GM12873 (cell line): Measurements from ENCODE around the gene TPR.
A peak's percentile ranks its signal among the peaks of the same experiment; 100 is the strongest.

Source experiments
- TF ChIP-seq, protein P1 (sequence below): IDR thresholded peaks from 2 replicates; pipeline ENCODE4 v1.5.1; 2012; ENCODE audit warnings: low read depth, mild to moderate bottlenecking, moderate library complexity, low read length, control low read depth; ENCODE audit not compliant: insufficient read depth; ENCODE audit errors: missing control alignments

Gene TPR

GRCh38 chr1:186375152-186375928 lies at the start of gene TPR, which contains the start of gene ODR4:
Gene TPR, minus strand, starts transcription at chr1:186375253. Its CDS starts 225 bp downstream, at chr1:186375028.
Gene ODR4, plus strand, starts transcription at chr1:186375838. Its CDS starts 3,948 bp downstream, at chr1:186379786.
- TF ChIP-seq, protein P1, sequence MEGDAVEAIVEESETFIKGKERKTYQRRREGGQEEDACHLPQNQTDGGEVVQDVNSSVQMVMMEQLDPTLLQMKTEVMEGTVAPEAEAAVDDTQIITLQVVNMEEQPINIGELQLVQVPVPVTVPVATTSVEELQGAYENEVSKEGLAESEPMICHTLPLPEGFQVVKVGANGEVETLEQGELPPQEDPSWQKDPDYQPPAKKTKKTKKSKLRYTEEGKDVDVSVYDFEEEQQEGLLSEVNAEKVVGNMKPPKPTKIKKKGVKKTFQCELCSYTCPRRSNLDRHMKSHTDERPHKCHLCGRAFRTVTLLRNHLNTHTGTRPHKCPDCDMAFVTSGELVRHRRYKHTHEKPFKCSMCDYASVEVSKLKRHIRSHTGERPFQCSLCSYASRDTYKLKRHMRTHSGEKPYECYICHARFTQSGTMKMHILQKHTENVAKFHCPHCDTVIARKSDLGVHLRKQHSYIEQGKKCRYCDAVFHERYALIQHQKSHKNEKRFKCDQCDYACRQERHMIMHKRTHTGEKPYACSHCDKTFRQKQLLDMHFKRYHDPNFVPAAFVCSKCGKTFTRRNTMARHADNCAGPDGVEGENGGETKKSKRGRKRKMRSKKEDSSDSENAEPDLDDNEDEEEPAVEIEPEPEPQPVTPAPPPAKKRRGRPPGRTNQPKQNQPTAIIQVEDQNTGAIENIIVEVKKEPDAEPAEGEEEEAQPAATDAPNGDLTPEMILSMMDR: peak; percentile 88

- TF ChIP-seq, protein P1: no peak
These were observed 49.5 kb upstream of the TPR start for GRCh38 chr1:186424539-186424938.

DNA sequence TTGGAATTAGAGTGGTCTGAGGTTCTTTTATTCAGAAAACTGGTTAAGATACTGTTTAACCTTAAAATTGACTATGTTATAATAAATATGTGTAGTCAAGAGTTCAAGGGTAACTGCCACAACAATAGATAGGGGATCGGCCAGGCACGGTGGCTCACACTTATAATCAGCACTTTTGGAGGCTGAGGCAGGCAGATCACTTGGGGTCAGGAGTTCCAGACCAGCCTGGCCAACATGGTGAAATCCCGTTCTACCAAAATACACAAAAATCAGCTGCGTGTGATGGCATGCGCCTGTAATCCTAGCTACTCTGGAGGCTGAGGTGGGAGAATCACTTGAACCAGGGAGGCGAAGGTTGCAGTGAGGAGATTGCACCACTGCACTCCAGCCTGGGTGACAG lies 46.4 kb upstream of the TPR start:
- TF ChIP-seq, protein P1: no peak

GRCh38 chr1:186420923-186421322 lies 45.9 kb upstream of the TPR start:
- TF ChIP-seq, protein P1: no peak

- TF ChIP-seq, protein P1: no peak
These were observed 45.3 kb upstream of the TPR start for GRCh38 chr1:186420311-186420710.

DNA sequence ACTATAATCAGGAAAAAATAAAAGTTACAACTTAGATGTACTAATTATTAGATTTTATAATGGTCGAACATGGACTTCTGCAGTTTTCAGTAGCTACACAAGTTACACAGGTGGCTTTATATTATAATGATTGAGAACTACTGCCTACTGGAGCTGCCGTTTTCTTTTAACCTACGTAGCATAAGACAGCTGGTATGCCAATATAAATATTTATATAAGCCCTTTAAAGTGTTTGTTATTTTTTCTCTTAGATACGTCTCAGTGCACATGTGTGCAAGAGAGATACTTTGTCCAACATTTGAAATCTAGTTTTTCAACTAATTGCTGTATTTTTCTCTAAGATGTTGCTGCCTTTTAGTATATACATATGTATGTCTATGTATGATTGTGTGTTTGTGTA lies 43.5 kb upstream of the TPR start:
- TF ChIP-seq, protein P1: no peak

- TF ChIP-seq, protein P1: no peak
These were observed 38.3 kb upstream of the TPR start for GRCh38 chr1:186413319-186413718.
